HepG2 (cell line): ENCODE results near the gene KCNIP3. TPM values are rescaled to one million over a fixed set of nuclear protein-coding genes. Genes with fewer than 3 reads are reported as not detected.

ENCODE experiments used
- ETV5 ChIP-seq: IDR thresholded peaks from 2 replicates; pipeline ENCODE4 v1.6.1; 2018; ENCODE audit warnings: missing biosample characterization, missing genetic modification reagents, inconsistent platforms, borderline replicate concordance
- GATA4 ChIP-seq: sonication (generic); IDR thresholded peaks from 2 replicates; pipeline ENCODE4 v1.6.1; 2016; ENCODE audit warnings: antibody characterized with exemption, low read depth, borderline replicate concordance
- KLF6 ChIP-seq: IDR thresholded peaks from 2 replicates; pipeline ENCODE4 v1.8.0; 2016; ENCODE audit warnings: missing biosample characterization, missing genetic modification reagents
- KLF9 ChIP-seq: IDR thresholded peaks from 2 replicates; pipeline ENCODE4 v1.6.1; 2016; ENCODE audit warnings: low read depth
- MED13 ChIP-seq: sonication (generic); formaldehyde crosslinking; IDR thresholded peaks from 2 replicates; pipeline ENCODE4 v1.5.0; 2020; ENCODE audit warnings: missing genetic modification reagents
- NFIC ChIP-seq: IDR thresholded peaks from 2 replicates; pipeline ENCODE4 v1.6.1; 2012; ENCODE audit warnings: mild to moderate bottlenecking, low read length, inconsistent platforms
- NR2F6 ChIP-seq, 2 experiments: IDR thresholded peaks; 2 replicates each; pipeline ENCODE4 v1.6.1; 2016; ENCODE audit warnings: antibody characterized with exemption in 1 of 2, mild to moderate bottlenecking in 1 of 2
- RAD21 ChIP-seq: fragments of 450-650 bp; formaldehyde crosslinking; IDR thresholded peaks from 2 replicates; pipeline ENCODE4 v1.5.0; 2020; ENCODE audit warnings: mild to moderate bottlenecking
- RCOR2 ChIP-seq: IDR thresholded peaks from 2 replicates; pipeline ENCODE4 v1.6.1; 2016; ENCODE audit warnings: missing biosample characterization, missing genetic modification reagents
- RFXAP ChIP-seq: sonication (generic); formaldehyde crosslinking; IDR thresholded peaks from 2 replicates; pipeline ENCODE4 v1.4.0; 2020; ENCODE audit warnings: missing genetic modification reagents, borderline replicate concordance
- SNAI1 ChIP-seq: sonication (generic); formaldehyde crosslinking; IDR thresholded peaks from 2 replicates; pipeline ENCODE4 v1.5.0; 2020; ENCODE audit warnings: mild to moderate bottlenecking, missing genetic modification reagents, borderline replicate concordance
- TSC22D2 ChIP-seq: sonication (generic); formaldehyde crosslinking; IDR thresholded peaks from 2 replicates; pipeline ENCODE4 v1.5.1; 2020; ENCODE audit warnings: missing genetic modification reagents, mild to moderate bottlenecking, borderline replicate concordance
- ZNF230 ChIP-seq: sonication (generic); formaldehyde crosslinking; IDR thresholded peaks from 2 replicates; pipeline ENCODE4 v1.4.0; 2020; ENCODE audit warnings: mild to moderate bottlenecking, missing genetic modification reagents
- ZNF274 ChIP-seq: sonication (generic); formaldehyde crosslinking; IDR thresholded peaks from 2 replicates; pipeline ENCODE4 v1.5.1; 2020; ENCODE audit warnings: mild to moderate bottlenecking, missing genetic modification reagents
- ZNF292 ChIP-seq: sonication (generic); formaldehyde crosslinking; IDR thresholded peaks from 2 replicates; pipeline ENCODE4 v1.8.1; 2022; ENCODE audit warnings: mild to moderate bottlenecking, low read depth, missing genetic modification reagents, borderline replicate concordance
- ZNF703 ChIP-seq: sonication (generic); formaldehyde crosslinking; IDR thresholded peaks from 2 replicates; pipeline ENCODE4 v1.5.1; 2020; ENCODE audit warnings: missing genetic modification reagents, mild to moderate bottlenecking, moderate library complexity, borderline replicate concordance
- ZNF773 ChIP-seq: sonication (generic); formaldehyde crosslinking; IDR thresholded peaks from 2 replicates; pipeline ENCODE4 v1.4.0; 2020; ENCODE audit warnings: missing genetic modification reagents, borderline replicate concordance
- polyA plus RNA-seq, 8 experiments: library from polyadenylated mRNA; depleted of rRNA in 3 of 8; stranded (reverse) in 7 of 8; unstranded in 1 of 8; fragments of >200 nt; fragmentation: Illumina TruSeq in 4 of 8; extraction: Trizol in 4 of 8; gene quantifications; 2 replicates each; pipeline versions ENCODE4 v1.2.1 to v1.2.3, GENCODE V29; 2011 to 2016; ENCODE audit warnings: low read depth in 4 of 8, missing spikeins in 1 of 8, mixed read lengths in 1 of 8; ENCODE audit not compliant: insufficient read depth in 1 of 8
- total RNA-seq, 5 experiments: library from RNA; depleted of rRNA; stranded (reverse); fragments of >200 nt; fragmentation: Illumina TruSeq; extraction: Trizol; gene quantifications; 2 replicates each; pipeline ENCODE4 v1.2.3, GENCODE V29; 2016; ENCODE audit warnings: low read depth in 1 of 5
- TF ChIP-seq, protein P1 (sequence below): sonication (generic); formaldehyde crosslinking; IDR thresholded peaks from 2 replicates; pipeline ENCODE4 v1.5.0; 2020; ENCODE audit warnings: missing genetic modification reagents, mild to moderate bottlenecking, borderline replicate concordance
- TF ChIP-seq, protein P2 (sequence below): sonication (generic); formaldehyde crosslinking; IDR thresholded peaks from 2 replicates; pipeline ENCODE4 v1.9.0; 2021; ENCODE audit warnings: missing genetic modification reagents, borderline replicate concordance
- TF ChIP-seq, protein P3 (sequence below): sonication (generic); formaldehyde crosslinking; IDR thresholded peaks from 2 replicates; pipeline ENCODE4 v1.5.0; 2020; ENCODE audit warnings: mild to moderate bottlenecking, missing genetic modification reagents
- TF ChIP-seq, protein P4 (sequence below): sonication (generic); IDR thresholded peaks from 2 replicates; pipeline ENCODE4 v1.6.1; 2016; ENCODE audit warnings: low read depth, borderline replicate concordance

Gene KCNIP3
- total and polyA plus RNA-seq, 2 of the 13 experiments (the other 11 are each of a cell fraction or from before 2014, with no cell fraction given): not detected

DNA sequence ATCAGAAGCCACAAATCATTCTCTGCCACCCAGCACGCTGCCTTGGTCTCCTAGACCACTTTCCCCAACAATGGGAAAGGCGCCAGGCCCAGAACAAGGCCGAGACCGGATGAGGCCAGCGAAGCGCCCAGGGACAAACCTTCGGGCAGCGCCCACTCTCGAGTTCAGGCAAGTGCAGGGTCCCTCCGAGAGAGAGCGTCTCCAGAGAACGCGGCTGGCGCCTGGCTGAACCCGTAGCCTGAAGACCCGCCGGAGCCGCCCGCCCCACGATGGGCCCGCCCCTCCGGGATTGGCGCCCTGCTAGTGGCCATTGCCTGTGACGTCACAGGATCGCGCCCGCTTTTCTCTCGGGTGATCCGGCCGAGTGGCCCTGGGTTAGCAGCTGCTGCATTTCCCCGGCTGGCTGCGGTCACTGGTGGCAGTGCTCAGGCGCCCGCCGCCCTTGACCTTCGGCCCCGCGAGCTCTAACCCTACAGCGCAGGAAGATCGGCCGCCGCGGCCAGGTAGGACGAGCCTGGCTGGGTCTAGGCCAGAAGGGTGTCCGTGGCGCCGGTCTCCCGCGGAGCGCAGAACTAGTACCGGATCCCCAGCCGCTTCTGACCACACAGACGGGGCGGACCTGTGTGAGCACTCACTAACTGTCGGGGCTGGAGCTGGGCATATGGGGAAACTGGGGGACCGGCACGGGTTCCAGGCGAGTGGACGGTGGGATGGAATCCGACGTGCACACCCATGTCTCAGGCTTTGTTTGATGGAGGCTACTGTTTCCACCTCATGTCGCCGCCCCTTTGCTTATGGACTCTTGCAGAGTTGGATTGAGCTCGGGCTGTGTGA lies 105.4 kb downstream of the KCNIP3 start, which contains the start of gene FAHD2A (continued):
- no peak for TF ChIP-seq NFIC
- TF ChIP-seq, protein P1, sequence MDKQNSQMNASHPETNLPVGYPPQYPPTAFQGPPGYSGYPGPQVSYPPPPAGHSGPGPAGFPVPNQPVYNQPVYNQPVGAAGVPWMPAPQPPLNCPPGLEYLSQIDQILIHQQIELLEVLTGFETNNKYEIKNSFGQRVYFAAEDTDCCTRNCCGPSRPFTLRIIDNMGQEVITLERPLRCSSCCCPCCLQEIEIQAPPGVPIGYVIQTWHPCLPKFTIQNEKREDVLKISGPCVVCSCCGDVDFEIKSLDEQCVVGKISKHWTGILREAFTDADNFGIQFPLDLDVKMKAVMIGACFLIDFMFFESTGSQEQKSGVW (CRISPR knock-in tag): no peak
- TF ChIP-seq ZNF292 (CRISPR knock-in tag): peak; percentile 86
- 0 out of 2 replicates have a peak, but pooled peaks have one; percentile 76 for TF ChIP-seq ZNF703 (CRISPR knock-in tag)
- TF ChIP-seq, protein P2, sequence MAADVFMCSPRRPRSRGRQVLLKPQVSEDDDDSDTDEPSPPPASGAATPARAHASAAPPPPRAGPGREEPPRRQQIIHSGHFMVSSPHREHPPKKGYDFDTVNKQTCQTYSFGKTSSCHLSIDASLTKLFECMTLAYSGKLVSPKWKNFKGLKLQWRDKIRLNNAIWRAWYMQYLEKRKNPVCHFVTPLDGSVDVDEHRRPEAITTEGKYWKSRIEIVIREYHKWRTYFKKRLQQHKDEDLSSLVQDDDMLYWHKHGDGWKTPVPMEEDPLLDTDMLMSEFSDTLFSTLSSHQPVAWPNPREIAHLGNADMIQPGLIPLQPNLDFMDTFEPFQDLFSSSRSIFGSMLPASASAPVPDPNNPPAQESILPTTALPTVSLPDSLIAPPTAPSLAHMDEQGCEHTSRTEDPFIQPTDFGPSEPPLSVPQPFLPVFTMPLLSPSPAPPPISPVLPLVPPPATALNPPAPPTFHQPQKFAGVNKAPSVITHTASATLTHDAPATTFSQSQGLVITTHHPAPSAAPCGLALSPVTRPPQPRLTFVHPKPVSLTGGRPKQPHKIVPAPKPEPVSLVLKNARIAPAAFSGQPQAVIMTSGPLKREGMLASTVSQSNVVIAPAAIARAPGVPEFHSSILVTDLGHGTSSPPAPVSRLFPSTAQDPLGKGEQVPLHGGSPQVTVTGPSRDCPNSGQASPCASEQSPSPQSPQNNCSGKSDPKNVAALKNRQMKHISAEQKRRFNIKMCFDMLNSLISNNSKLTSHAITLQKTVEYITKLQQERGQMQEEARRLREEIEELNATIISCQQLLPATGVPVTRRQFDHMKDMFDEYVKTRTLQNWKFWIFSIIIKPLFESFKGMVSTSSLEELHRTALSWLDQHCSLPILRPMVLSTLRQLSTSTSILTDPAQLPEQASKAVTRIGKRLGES: 0 out of 2 replicates have a peak, but pooled peaks have one; percentile 11
- peak; percentile 63; the same call in 1 of the 2 replicates for TF ChIP-seq GATA4
- peak; percentile 59 for TF ChIP-seq RAD21 (CRISPR knock-in tag)
- TF ChIP-seq NR2F6 (IDR thresholded peaks at IDR 0.05): peak; percentile 85
- TF ChIP-seq NR2F6 (CRISPR knock-in tag; IDR thresholded peaks at IDR 0.05): peak; percentile 92
- TF ChIP-seq RCOR2 (CRISPR knock-in tag): 0 out of 2 replicates have a peak, but pooled peaks have one; percentile 68
- TF ChIP-seq ZNF230: peak; percentile 9; the same call in 1 of the 2 replicates
- TF ChIP-seq, protein P3, sequence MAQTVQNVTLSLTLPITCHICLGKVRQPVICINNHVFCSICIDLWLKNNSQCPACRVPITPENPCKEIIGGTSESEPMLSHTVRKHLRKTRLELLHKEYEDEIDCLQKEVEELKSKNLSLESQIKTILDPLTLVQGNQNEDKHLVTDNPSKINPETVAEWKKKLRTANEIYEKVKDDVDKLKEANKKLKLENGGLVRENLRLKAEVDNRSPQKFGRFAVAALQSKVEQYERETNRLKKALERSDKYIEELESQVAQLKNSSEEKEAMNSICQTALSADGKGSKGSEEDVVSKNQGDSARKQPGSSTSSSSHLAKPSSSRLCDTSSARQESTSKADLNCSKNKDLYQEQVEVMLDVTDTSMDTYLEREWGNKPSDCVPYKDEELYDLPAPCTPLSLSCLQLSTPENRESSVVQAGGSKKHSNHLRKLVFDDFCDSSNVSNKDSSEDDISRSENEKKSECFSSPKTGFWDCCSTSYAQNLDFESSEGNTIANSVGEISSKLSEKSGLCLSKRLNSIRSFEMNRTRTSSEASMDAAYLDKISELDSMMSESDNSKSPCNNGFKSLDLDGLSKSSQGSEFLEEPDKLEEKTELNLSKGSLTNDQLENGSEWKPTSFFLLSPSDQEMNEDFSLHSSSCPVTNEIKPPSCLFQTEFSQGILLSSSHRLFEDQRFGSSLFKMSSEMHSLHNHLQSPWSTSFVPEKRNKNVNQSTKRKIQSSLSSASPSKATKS (CRISPR knock-in tag): no peak
- peak; percentile 46 for TF ChIP-seq RFXAP
- 0 out of 2 replicates have a peak, but pooled peaks have one; percentile 58 for TF ChIP-seq TSC22D2 (CRISPR knock-in tag)
- no peak for TF ChIP-seq ZNF773 (CRISPR knock-in tag)
- peak; percentile 76; the same call in 1 of the 2 replicates for TF ChIP-seq ZNF274
- peak; percentile 91; the same call in 1 of the 2 replicates for TF ChIP-seq SNAI1 (CRISPR knock-in tag)
- TF ChIP-seq ETV5: no peak
- TF ChIP-seq, protein P4, sequence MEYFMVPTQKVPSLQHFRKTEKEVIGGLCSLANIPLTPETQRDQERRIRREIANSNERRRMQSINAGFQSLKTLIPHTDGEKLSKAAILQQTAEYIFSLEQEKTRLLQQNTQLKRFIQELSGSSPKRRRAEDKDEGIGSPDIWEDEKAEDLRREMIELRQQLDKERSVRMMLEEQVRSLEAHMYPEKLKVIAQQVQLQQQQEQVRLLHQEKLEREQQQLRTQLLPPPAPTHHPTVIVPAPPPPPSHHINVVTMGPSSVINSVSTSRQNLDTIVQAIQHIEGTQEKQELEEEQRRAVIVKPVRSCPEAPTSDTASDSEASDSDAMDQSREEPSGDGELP: peak; percentile 82; the same call in 1 of the 2 replicates
- TF ChIP-seq KLF6 (CRISPR knock-in tag): 0 out of 2 replicates have a peak, but pooled peaks have one; percentile 55
- 0 out of 2 replicates have a peak, but pooled peaks have one; percentile 35 for TF ChIP-seq MED13 (CRISPR knock-in tag)
- TF ChIP-seq KLF9 (CRISPR knock-in tag): no peak; the same call in 1 of the 2 replicates
